Aorta (tissue), 5 donors: ENCODE data around the gene SMTNL2. TPM values are rescaled to one million over a fixed set of nuclear protein-coding genes. Genes with fewer than 3 reads are reported as not detected.
A peak's percentile ranks its signal among the peaks of the same experiment; 100 is the strongest.

Experiments used
- ATAC-seq: fragments of 200-7000 bp; cut with Tn5 transposase; one replicate; pipeline ENCODE4 v1.9.1; 2022; ENCODE audit warnings: moderate library complexity; ENCODE audit not compliant: low FRiP score
- DNase-seq, 2 donors: peaks; one replicate each; pipeline ENCODE4 v3.0.0-alpha.2; 2020
- H3K27ac ChIP-seq, 2 donors: one replicate each; pipeline ENCODE4 v1.5.1; 2013; ENCODE audit warnings: low read length in 2 of 2, mild to moderate bottlenecking in 2 of 2, moderate library complexity in 2 of 2, control low read depth in 1 of 2, inconsistent platforms in 1 of 2, low read depth in 1 of 2
- H3K27me3 ChIP-seq, 2 donors: one replicate each; pipeline ENCODE4 v1.6.1; 2013; ENCODE audit warnings: control low read depth in 1 of 2, low read length in 1 of 2, mild to moderate bottlenecking in 1 of 2, moderate library complexity in 1 of 2; ENCODE audit not compliant: insufficient read depth in 2 of 2, control insufficient read depth in 1 of 2
- H3K36me3 ChIP-seq, 2 donors: one replicate each; pipeline ENCODE4 v1.6.1; 2013; ENCODE audit warnings: control low read depth in 1 of 2, low read length in 1 of 2, mild to moderate bottlenecking in 1 of 2; ENCODE audit not compliant: insufficient read depth in 2 of 2, control insufficient read depth in 1 of 2
- H3K4me1 ChIP-seq, 2 donors: one replicate each; pipeline ENCODE4 v1.6.1; 2013; ENCODE audit warnings: low read length in 2 of 2, control low read depth in 1 of 2, mild to moderate bottlenecking in 1 of 2, moderate library complexity in 1 of 2; ENCODE audit not compliant: insufficient read depth in 2 of 2, control insufficient read depth in 1 of 2
- H3K4me3 ChIP-seq, 2 donors: one replicate each; pipeline ENCODE4 v1.5.1; 2013; ENCODE audit warnings: low read length in 2 of 2, control low read depth in 1 of 2, mild to moderate bottlenecking in 1 of 2
- H3K9me3 ChIP-seq: one replicate; pipeline ENCODE4 v1.6.1; 2013; ENCODE audit warnings: mild to moderate bottlenecking, low read length; ENCODE audit not compliant: control insufficient read depth
- WGBS, 2 donors: extraction: QIAGEN DNeasy Blood & Tissue Kit; methylation state at CpG; one replicate each; pipeline ENCODE4 v1.1.7; 2013; 5-methylcytosine and 5-hydroxymethylcytosine counted together
- intact Hi-C, 2 donors: fragments of 100-400 bp; cut with DNase I; formaldehyde crosslinking; loops; one replicate each; pipeline versions ENCODE4 v1.14.2 to v1.15.0; 2022
- polyA plus RNA-seq, 2 donors: library from polyadenylated mRNA; stranded (reverse); fragments of 200-250 nt; gene quantifications; one replicate each; pipeline ENCODE4 v1.2.3, GENCODE V29; 2013
- total RNA-seq, 2 donors: library from RNA; stranded (reverse); fragmentation: NEBNext Ultra II Directional; extraction: Animal tissue kit (Norgen Biotek cat#: 25700); gene quantifications; one replicate each; pipeline ENCODE4 v1.2.1, GENCODE V29; 2021
- donor health status: healthy with polysubstance abuse.
- donor health status: Bipolar disorder and iron deficiency.
- donor health status: DM: no; HTN: no; CAD: no.
- donor health status: DM: no; HTN: no; CAD: no.
- donor health status: DM: yes; HTN: yes; CAD: no.

The SMTNL2 gene
- total and polyA plus RNA-seq, 4 donors = 0.49 to 1.7 TPM; not detected in 2

DNA sequence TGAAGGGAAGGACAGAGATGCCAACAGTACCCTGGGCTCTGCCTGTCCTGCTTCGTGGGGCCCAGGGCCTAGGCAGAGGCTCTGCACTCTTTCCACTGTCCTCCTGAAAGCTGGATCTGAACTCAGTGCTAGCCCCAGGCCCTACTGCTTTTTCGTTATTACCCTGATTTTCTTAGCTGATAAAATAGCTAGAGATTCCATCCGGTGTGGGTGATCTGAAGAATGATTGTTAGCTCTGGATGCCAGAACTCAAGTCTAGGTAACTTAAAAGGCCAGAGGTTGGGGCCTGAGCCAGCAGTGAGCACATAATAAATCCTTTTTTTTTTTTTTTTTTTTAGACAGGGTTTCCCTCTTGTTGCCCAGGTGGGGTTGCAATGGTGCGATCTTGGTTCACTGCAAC, 27.3 kb upstream of the SMTNL2 start:
- Histone ChIP-seq H3K27ac (no peak overlapping the region), H3K4me3 (no peak overlapping the region), H3K27me3 (no peaks in the 10 kb centered on the region), H3K9me3 (no peaks in the 10 kb centered on the region), H3K36me3 (peaks cover 0 to 3% of the 10 kb centered on the region in 2 donors), H3K4me1 (peaks cover 0 to under 1% of the 10 kb centered on the region in 2 donors)
- 84 to 88% methylated on average over 4 of the region's 4 CpGs for WGBS, 2 donors
- intact Hi-C loops = loop anchor here in 1 of 2 donors (5.0 kb wide), 1 partner anchor 60 kb away; the partner anchor contains the start of gene SPNS2
- DNase-seq = peak in 1 of 2 donors; percentile 10
- no peak for ATAC-seq

DNA sequence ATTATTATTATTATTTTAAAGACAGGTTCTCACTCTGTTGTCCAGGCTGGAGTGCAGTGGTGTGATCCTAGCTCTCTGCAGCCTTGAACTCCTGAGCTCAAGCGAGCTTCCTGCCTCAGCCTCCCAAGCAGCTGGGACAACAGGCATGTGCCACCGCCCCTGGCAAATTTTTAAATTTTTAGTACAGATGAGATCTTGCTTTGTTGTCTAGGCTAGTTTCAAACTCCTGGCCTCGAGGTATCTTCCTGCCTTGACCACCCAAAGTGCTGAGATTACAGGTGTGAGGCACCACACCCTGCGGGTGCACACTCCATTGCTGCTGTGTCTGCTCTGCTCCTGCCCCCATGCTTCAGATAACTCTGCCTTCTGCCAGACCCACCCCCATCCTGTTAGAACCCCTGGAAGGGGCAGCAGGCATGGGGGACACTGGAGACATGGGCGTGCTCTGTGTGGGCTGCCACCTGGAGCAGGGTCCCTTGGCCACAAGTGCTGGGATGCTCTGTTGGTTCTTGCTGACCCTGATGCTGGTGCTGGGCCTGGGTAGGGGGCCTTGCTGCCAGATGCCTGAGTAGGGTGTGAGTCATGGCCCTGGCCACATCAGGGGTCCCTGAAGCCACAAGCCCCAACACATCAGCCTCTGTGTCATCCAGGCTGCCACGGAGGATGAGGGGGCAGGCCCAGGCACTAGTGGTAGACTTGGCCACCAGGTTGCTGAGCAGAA, 26.5 kb upstream of the SMTNL2 start:
- Histone ChIP-seq H3K36me3 (no peaks in the 10 kb centered on the region), H3K4me3 (no peak overlapping the region), H3K27ac (no peak overlapping the region), H3K4me1 (peaks cover 0 to 4% of the 10 kb centered on the region in 2 donors), H3K9me3 (no peaks in the 10 kb centered on the region), H3K27me3 (no peaks in the 10 kb centered on the region)
- DNase-seq (peak in 1 of 2 donors; percentile 35), ATAC-seq (no peak)
- WGBS, 2 donors = 91% methylated on average over 6 of the region's 6 CpGs
- intact Hi-C loops = loop anchor here in 1 of 2 donors (5.0 kb wide), 1 partner anchor 60 kb away; the partner anchor contains the start of gene SPNS2

- no peak for ATAC-seq
- Histone ChIP-seq H3K27ac (no peak overlapping the region), H3K9me3 (no peaks in the 10 kb centered on the region), H3K27me3 (no peaks in the 10 kb centered on the region), H3K4me3 (no peak overlapping the region), H3K36me3 (no peaks in the 10 kb centered on the region), H3K4me1 (peaks cover 0 to 4% of the 10 kb centered on the region in 2 donors)
- intact Hi-C loops = loop anchor here in 1 of 2 donors (5.0 kb wide), 1 partner anchor 61 kb away; the partner anchor contains the start of gene SPNS2
- no peak for DNase-seq
- 90% methylated on average over 24 of the region's 24 CpGs for WGBS, 2 donors
These were observed 25.9 kb upstream of the SMTNL2 start for GRCh38 chr17:4558347-4558971.

- WGBS, 2 donors = 56 to 63% methylated on average over 17 of the region's 17 CpGs
- DNase-seq = no peak
- Histone ChIP-seq H3K36me3 (no peaks in the 10 kb centered on the region), H3K27me3 (no peaks in the 10 kb centered on the region), H3K4me3 (no peak overlapping the region), H3K27ac (no peak overlapping the region), H3K9me3 (no peaks in the 10 kb centered on the region), H3K4me1 (peaks cover 0 to 4% of the 10 kb centered on the region in 2 donors)
- intact Hi-C loops = loop anchor here in 1 of 2 donors (5.0 kb wide), 1 partner anchor 62 kb away; the partner anchor contains the start of gene SPNS2
- no peak for ATAC-seq
These were observed 25.1 kb upstream of the SMTNL2 start for GRCh38 chr17:4559139-4559791.

DNA sequence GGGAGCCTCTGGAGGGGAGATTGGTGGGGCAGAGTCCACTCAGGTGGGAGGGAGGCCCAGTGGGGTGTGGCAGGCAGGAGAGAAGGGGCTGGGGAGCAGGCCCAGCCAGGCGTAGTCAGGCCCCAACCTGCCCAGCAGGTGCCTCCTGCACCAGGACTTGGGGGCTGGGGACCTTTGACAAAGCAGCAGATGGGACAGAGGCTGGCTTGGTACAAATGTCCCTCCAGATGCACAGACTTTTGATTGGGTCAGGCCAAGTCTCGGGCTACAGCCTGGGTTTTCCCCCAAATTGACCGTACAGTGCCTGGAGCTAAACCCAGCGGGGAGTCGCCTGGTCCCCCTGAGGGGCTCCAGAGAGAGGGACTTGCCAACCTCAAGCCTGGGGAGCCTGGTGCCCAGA, 24.4 kb upstream of the SMTNL2 start:
- H3K9me3 ChIP-seq = no peaks in the 10 kb centered on the region
- H3K27ac ChIP-seq = no peak overlapping the region
- H3K4me3 ChIP-seq = no peak overlapping the region
- DNase-seq (no peak), ATAC-seq (no peak)
- intact Hi-C loops = loop anchor here (5.0 to 10.0 kb wide), 2 partner anchors 63 to 135 kb away; partner anchors contain the start of gene SPNS2 (in 1 of the 2)
- WGBS, 2 donors = 95% methylated on average over 5 of the region's 5 CpGs
- peaks cover 0 to 4% of the 10 kb centered on the region in 2 donors for H3K4me1 ChIP-seq
- H3K36me3 ChIP-seq = no peaks in the 10 kb centered on the region
- H3K27me3 ChIP-seq = no peaks in the 10 kb centered on the region

GRCh38 chr17:4560421-4560820, 23.9 kb upstream of the SMTNL2 start, which contains the start of gene GGT6:
Gene GGT6 (minus strand): TSS chr17:4560577. CDS start chr17:4560521, 56 bp downstream.
- Histone ChIP-seq H3K27me3 (no peaks in the 10 kb centered on the region), H3K4me1 (peaks cover 0 to 4% of the 10 kb centered on the region in 2 donors), H3K27ac (no peak within 1 kb of the TSS), H3K36me3 (no peaks in the 10 kb centered on the region), H3K4me3 (no peak within 1 kb of the TSS), H3K9me3 (no peaks in the 10 kb centered on the region)
- intact Hi-C loops = loop anchor here in 1 of 2 donors (10.0 kb wide), 1 partner anchor 136 kb away; no protein-coding TSS in a partner anchor
- WGBS, 2 donors = 87 to 89% methylated on average over 12 of the region's 12 CpGs
- ATAC-seq (no peak), DNase-seq (no peak)

DNA sequence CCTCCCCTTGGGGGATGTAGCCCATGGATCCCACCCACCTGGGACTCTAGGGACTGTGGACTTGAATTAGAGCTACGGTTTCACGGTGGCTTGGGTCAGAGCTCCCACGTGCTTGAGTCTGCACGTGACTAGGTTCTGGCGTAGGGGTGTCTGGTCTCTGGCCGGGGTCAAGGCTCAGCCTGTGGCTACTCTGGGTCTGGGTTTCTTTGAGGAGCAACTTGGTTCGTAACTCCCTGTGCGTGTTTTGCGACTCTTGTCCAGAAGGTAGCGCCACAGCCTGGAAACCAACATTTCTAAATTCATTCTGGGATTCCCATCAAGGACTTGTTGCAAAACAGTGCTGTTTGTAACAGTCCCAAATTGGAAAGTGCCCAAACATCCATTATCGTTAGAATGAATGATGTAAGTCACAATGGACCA, 23.5 kb upstream of the SMTNL2 start:
- intact Hi-C loops = loop anchor here in 1 of 2 donors (10.0 kb wide), 1 partner anchor 136 kb away; no protein-coding TSS in a partner anchor
- 67 to 69% methylated on average over 11 of the region's 11 CpGs for WGBS, 2 donors
- ATAC-seq (no peak), DNase-seq (no peak)
- Histone ChIP-seq H3K4me1 (peaks cover 0 to 4% of the 10 kb centered on the region in 2 donors), H3K27me3 (no peaks in the 10 kb centered on the region), H3K27ac (no peak overlapping the region), H3K9me3 (no peaks in the 10 kb centered on the region), H3K36me3 (no peaks in the 10 kb centered on the region), H3K4me3 (no peak overlapping the region)
